DMS 273 (cell line): ENCODE measurements around the gene UBA1.

Source experiments
- DNase-seq: peaks from one replicate; lab custom pipeline; 2025; ENCODE audit not compliant: unreplicated experiment; lab: John Stamatoyannopoulos, UW

UBA1 gene

DNA sequence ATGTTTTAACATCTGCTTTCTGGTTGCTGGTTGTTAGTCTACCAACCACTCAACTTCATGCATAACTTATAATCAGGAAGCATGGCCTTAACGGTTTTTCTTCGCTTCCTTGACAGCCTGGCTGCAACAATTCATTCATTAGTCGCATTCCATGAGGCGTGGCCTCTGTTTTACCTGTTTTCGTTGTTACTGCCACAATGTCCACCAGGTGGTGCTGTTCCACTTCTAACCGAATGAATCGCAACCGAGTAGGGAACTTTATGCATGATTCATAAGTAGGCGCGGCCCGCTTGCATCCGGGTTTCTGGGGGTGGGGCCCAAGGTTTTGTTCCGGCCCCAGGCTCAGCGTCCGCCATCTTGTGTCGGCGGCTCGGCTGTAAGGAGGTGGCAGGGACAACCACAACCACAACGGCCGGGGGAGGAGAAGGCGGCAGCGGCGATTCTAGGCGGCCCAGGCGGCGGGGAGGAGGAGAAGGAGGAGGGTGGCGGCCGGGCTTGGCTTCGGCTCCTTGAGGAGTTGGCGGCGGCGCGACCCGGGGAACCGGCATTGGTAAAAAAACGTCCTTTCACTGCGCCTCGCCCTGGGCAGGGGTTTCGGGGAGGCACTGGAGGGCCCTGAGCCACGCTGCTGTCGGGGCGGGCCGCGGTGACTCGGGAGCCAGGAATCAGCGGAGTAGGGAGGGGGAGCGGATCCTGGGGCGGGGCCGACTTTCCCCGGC, at the start of gene UBA1:
TSS of gene UBA1 (plus strand) at position 355 of the 719 bp plus-strand sequence. CDS start 4,974 bp downstream, outside the sequence.
- peak; percentile 100 for DNase-seq

DNA sequence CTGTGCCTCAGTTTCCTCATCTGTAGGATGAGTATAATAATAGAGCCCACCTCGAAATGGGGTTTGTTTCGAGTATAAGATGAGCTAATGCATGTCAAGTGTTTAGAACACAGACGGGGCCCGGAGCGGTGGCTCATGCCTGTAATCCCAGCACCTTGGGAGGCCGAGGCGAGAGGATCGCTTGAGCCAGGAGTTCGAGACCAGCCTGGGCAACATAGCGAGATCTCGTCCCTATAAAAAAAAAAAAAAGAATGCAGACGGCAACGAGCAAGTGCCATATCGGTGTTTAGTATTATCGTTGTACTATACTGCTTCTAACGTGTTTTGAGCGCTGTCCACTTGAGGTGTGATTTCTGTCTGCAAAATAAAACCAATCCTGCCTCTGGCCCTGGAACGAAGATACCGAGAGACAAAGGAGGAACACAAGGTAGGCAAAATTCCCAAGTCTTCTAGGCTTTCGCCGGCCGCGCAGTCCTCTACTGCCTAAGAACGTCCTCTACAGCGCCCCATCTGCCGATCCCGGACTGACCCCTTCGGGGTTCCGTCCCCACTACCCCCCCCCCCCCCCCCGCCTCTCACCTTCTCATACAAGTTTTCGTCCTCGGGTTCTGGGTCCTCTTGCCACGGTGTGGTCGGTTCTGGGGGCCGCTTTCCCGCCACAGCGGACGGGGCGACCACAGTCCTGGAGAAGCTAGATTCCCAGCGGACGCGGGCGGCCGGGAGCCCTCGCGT, 49.6 kb upstream of the UBA1 start:
- peak; percentile 71 for DNase-seq

GRCh38 chrX:47144626-47145394, 48.8 kb upstream of the UBA1 start, which contains the start of the genes NDUFB11 and RBM10:
NDUFB11 (minus strand) TSS chrX:47144702; CDS start chrX:47144679, 23 bp downstream.
RBM10 (plus strand) TSS chrX:47145221; CDS start chrX:47147482, 2,261 bp downstream.
- DNase-seq = peak; percentile 97

GRCh38 chrX:47145395-47146120, 48.1 kb upstream of the UBA1 start:
- no peak for DNase-seq

DNA sequence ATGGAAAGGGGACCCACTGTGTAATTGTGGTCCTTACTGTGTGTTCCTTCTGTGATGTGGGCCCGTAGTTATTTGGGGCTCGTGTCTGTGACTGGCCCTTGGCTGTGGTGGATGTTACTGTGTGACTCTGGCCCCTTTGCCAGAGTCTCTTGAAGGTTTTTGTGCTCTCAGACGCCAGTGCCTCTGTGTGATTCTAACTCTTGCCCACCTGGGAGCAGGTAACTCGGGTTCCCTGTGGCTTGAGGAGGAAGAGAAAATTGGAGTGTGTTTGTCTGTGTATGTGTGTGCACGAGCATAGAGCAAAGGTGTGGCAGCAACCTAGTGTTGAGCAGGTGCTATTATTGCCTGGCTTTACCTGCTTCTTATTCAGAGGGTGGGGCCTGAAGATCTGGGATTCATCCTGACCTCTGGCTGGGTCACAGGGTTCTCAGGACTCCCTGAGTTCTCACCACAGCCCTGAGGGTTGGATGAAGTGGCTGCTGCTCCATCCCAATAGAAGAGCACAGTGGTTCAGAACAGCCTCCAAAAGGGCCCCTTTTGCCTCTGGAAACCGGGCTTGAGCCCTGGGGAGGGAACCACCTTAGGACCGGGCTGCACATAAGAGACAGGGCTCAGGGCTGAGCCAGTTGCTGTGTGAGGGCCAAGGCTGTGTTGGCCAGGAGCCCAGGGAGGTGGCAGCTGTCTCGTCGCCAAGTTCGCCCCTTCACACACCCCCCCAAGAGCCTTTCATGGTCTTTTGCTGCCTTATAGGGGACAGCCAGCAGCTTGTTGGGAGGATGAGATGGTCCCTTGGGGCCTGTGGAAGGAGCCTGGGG, 47.3 kb upstream of the UBA1 start:
- peak; percentile 55 for DNase-seq

DNA sequence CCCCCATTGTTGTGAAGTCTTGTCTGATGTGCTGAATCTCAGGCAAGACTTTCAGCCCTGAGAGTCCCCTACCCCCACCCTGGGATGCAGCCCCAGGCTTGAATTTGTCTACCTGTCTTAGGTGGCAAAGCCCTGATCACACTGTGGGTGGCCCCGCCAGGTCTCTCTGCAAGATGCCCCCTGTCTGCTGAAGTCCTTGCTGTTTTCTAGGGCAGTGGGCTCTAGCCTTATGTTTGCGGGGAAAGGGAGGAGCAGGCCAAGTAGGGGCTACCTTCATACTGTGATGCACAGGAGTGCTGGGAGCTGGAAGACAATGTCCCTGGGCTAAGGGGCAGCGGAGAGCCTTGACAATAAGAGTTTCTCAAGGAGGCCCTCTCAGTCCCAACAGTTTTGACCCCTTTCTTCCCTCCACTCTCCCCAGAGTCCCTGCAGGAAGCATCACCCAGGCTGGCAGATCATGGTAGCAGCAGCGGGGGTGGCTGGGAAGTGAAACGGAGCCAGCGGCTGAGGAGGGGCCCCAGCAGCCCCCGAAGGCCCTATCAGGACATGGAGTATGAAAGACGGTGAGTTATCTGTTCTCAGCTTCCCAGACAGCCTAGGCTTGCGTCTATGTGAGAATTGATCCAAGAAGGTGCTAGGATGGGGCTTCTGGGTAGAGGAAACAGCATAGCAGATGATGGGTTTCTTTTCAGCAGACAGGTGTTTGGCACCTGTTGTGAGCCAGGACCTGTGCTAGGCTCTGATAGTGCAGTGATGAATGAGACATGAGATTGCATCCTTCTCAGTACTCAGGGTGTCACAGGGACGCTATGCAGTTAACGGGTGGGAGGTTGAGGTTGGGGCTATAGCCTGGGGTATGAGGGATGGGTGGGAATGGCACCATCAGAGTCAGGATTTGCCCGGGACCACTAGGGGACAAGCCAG, 46.4 kb upstream of the UBA1 start:
- no peak for DNase-seq

- DNase-seq = no peak
Observed at GRCh38 chrX:47148946-47149345, 44.7 kb upstream of the UBA1 start.

DNA sequence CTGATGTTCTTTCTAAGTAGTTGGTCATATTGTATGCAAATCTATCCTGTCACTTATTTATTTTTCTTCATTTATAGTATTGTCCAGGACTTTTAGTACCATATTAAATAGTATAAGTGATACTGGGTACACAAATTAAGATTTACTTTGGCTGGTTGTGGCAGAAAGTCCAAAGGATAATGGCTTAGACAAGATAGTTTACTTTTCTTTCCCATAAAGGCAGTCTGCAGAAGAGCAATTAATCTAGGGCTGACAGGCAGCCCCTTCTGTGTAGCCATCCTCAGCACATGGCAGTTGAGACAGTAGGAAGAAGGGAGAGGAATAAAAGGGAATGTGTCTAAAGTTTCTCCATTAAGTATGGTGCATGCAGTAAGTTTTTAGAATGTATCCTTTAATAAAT, 42.2 kb upstream of the UBA1 start:
- no peak for DNase-seq

- no peak for DNase-seq
Observed at GRCh38 chrX:47156611-47157520, 36.8 kb upstream of the UBA1 start.

DNA sequence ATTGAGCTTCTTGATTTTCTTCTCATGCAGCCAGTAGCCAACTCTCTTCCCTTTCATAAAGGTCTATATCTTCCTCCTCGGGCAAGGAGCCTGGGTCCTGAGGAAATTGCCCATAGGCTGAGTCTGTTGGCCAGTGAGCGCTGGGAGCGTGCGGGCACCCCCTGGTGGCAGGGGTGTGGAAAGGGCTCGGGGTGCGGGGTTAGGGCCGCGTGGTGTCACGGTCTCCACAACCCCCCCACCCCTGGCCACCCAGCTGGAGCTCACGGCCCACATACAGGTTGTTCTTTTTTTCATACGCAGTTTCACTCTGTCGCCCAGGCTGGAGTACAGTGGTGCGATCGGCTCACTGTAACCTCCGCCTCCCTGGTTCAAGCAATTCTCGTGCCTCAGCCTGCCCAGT, 35.5 kb upstream of the UBA1 start:
- no peak for DNase-seq

DNA sequence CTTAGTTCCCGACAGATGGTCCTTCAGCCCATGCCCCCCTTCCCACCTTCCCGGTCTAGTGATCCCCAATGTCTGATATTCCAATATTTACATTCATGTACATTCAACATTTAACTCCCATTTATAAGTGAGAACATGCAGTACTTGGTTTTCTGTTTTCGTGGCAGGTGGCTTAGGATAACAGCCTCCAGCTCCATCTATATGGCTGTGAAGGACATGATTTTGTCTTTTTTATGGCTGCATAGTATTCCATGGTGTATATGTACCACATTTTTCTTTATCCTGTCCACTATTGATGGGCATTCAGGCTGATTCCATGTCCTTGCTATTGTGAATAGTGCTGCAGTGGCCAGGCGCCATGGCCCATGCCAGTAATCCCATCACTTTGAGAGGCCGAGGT, 34.8 kb upstream of the UBA1 start:
- no peak for DNase-seq

DNA sequence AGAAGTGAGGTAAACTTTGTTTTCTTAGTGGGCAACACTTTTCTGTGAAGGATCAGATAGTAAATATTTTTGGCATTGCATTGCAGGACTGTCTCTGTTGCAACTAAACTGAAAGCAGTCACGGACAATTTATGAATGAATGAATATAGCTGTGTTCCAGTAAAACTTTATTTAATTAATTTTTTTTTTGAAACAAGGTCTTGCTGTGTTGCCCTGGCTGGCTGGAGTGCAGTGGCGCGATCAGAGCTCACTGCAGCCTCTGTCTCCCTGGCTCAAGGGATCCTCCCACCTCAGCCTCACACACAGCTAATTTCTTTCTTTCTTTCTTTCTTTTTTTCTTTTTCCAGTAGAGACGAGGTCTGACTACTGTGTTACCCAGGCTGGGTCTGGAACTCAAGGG, 32.8 kb upstream of the UBA1 start:
- no peak for DNase-seq

DNA sequence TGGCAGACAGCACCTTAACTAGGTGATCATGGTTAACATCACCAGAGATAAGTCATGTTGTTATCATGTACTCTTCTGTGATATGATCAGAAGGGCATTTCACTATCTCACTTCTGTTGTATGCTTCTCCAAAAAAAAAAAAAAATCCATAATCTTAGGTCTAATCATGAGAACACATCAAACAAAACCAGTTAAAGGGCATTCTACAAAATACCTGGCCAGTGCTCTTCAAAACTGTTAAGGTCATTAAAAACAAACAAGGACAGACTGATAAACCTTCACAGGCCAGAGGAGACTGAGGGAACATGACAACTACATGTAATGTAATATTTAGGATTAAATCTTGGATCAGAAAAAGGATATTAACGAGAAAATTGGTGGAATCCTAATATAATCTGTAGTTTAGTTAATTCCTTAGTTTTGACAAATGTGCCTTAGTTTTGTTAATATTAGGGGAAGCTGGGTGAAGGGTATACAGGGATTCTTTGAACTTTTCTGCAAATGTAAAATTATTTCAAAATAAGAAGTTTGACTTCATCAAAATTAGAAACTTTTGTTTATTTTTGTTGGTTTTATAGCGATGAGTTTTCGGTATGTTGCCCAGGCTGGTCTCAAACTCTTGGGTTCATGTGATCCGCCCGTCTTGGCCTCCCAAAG, 30.6 kb upstream of the UBA1 start:
- no peak for DNase-seq

DNA sequence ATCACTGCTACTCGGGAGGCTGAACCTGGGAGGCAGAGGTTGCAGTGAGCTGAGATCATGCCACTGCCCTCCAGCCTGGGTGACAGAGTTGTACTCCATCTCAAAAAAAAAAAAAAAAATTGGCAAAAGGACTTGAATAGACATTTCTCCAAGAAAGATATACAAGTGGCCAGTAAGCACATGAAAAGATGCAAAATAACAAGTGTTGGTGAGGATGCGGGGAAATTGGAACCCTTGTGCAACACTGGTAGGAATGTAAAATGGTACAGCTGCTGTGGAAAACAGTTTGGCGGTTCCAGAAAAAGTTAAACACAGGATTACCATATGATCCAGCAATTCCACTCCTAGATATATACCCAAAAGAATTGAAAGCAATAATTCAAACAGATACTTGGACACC, 29.2 kb upstream of the UBA1 start:
- no peak for DNase-seq

DNA sequence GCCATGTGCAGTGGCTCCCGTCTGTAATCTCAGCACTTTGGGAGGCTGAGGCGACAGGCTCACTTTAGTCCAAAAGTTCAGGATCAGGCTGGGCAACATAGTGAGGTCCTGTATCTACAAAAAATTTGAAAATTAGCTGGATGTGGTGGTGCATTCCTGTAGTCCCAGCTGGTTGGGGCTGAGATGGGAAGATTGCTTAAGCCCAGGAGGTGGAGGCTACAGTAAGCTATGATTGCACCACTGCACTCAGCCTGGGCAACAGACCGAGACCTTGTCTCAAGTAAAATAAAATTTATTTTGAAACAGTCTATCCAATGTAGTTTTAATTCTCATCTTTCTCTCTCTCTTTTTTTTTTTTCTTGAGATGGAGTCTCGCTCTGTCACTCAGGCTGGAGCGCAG, 27.5 kb upstream of the UBA1 start:
- DNase-seq = no peak

DNA sequence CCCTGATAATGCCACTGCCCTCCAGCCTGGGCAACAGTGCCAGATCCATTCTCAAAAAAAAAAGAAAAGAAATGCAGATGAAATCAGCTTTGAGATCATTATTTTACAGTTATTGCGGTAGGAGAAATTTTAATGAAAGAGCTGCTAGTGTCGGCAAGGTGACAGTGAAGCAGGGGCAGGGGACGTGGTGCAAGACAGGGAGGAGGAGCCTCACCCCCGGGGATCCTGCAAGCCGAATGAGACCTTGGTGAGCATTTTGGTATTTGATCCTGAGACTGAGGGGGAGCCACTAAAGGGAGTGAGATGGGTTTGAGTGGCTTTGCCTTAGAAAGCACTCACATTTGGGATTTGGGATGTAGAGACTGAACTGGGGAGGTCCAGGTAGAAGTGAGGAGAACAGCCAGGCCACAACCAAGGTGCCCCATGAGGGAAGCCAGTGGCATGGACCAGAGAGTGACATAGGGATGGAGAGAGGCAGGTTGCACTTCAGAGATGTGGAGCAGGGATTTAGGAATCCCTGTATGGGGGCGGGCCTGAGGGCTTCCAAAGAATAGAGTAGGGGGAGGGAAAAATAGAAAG, 25.0 kb upstream of the UBA1 start:
- DNase-seq = no peak

- no peak for DNase-seq
Observed at GRCh38 chrX:47169273-47169672, 24.4 kb upstream of the UBA1 start.
